Panc1 (cell line): ENCODE results near the gene FBLIM1. TPM values are rescaled to one million over a fixed set of nuclear protein-coding genes. Genes with fewer than 3 reads are reported as not detected.

Experiments used
- ATAC-seq: fragments of 200-7000 bp; cut with Tn5 transposase; 2 replicates; pipeline ENCODE4 v1.9.1; 2020; ENCODE audit warnings: mild to moderate bottlenecking, moderate library complexity
- BruUV-seq: library from RNA; stranded (reverse); fragments of 400-500 nt; replicated peaks from 2 replicates; lab custom pipeline; 2021; lab: Mats Ljungman, UMichigan
- CTCF ChIA-PET: fragments of 300-600 bp; sonication (Branson Sonifier 250); formaldehyde crosslinking; loops from one replicate; lab custom pipeline; 2022; ENCODE audit warnings: antibody characterized with exemption; lab: Charles Lee
- POLR2A ChIA-PET: fragments of 300-600 bp; sonication (Branson Sonifier 250); formaldehyde crosslinking; loops from one replicate; lab custom pipeline; 2022; ENCODE audit warnings: antibody characterized with exemption; lab: Charles Lee
- DNase-seq: peaks from one replicate; pipeline ENCODE4 v3.0.0-alpha.2; 2010; ENCODE audit warnings: low read depth, low spot score
- H3K27ac ChIP-seq: 2 replicates; pipeline ENCODE4 v1.5.1; 2011; ENCODE audit warnings: mild to moderate bottlenecking, low read length, inconsistent platforms
- H3K27me3 ChIP-seq: fragments of 200-500 bp; sonication (Bioruptor generic); 2 replicates; pipeline ENCODE4 v1.6.0; 2014; ENCODE audit warnings: low read length, inconsistent platforms; ENCODE audit not compliant: control insufficient read depth, insufficient read depth
- H3K36me3 ChIP-seq: fragments of 200-500 bp; sonication (Bioruptor generic); 2 replicates; pipeline ENCODE4 v1.5.1; 2014; ENCODE audit warnings: inconsistent platforms, mild to moderate bottlenecking, low read length, moderate library complexity; ENCODE audit not compliant: control insufficient read depth, insufficient read depth
- H3K4me1 ChIP-seq: 2 replicates; pipeline ENCODE4 v1.5.1; 2011; ENCODE audit warnings: inconsistent platforms, mild to moderate bottlenecking, low read length, moderate library complexity; ENCODE audit not compliant: control insufficient read depth, insufficient read depth
- H3K4me3 ChIP-seq, 2 experiments: 2 replicates each; pipeline ENCODE4 v1.5.1; 2011 to 2012; ENCODE audit warnings: low read depth in 2 of 2, low read length in 2 of 2, mild to moderate bottlenecking in 2 of 2, inconsistent platforms in 1 of 2, moderate library complexity in 1 of 2
- H3K9me3 ChIP-seq: fragments of 200-500 bp; sonication (Bioruptor generic); 2 replicates; pipeline ENCODE4 v1.5.1; 2014; ENCODE audit warnings: low read depth, mild to moderate bottlenecking, inconsistent platforms, low read length, moderate library complexity; ENCODE audit not compliant: control insufficient read depth, insufficient read depth
- POLR2AphosphoS5 ChIP-seq: IDR thresholded peaks from 2 replicates; pipeline ENCODE4 v1.6.1; 2012; ENCODE audit warnings: mild to moderate bottlenecking, low read depth, low read length, moderate library complexity
- REST ChIP-seq, 2 experiments: IDR thresholded peaks; 2 replicates each; pipeline ENCODE4 v1.6.1; 2011 to 2012; ENCODE audit warnings: low read depth in 2 of 2, control low read depth in 1 of 2, low read length in 1 of 2, mild to moderate bottlenecking in 1 of 2, moderate library complexity in 1 of 2; ENCODE audit not compliant: insufficient read depth in 1 of 2
- SIN3A ChIP-seq: IDR thresholded peaks from 2 replicates; pipeline ENCODE4 v1.6.1; 2012; ENCODE audit warnings: low read depth, mild to moderate bottlenecking, low read length, moderate library complexity, borderline replicate concordance; ENCODE audit not compliant: insufficient read depth
- TCF7L2 ChIP-seq: IDR thresholded peaks from 2 replicates; pipeline ENCODE4 v1.6.1; 2011; ENCODE audit warnings: mild to moderate bottlenecking, low read depth, low read length, inconsistent platforms
- in situ Hi-C: cut with HindIII; loops from 2 replicates; pipeline ENCODE4 v1.10.0; 2016; ENCODE audit warnings: low sequenced_read_pairs, low pct_unique_long_range_greater_than_20kb
- intact Hi-C: fragments of 100-400 bp; cut with micrococcal nuclease; formaldehyde crosslinking; loops from one replicate; pipeline ENCODE4 v1.10.0; 2022; ENCODE audit not compliant: unreplicated experiment
- total RNA-seq: library from RNA; stranded (reverse); gene quantifications from one replicate; pipeline ENCODE4 v1.2.1, GENCODE V29; 2021; ENCODE audit not compliant: unreplicated experiment
- TF ChIP-seq, protein P1 (sequence below): fragments of 450-650 bp; IDR thresholded peaks from 2 replicates; pipeline ENCODE4 v1.5.1; 2017; ENCODE audit warnings: mild to moderate bottlenecking

The FBLIM1 gene
- total RNA-seq, 1 experiment from 2014 or later = 4.3 TPM

GRCh38 chr1:15767941-15768340 is 9.3 kb downstream of the FBLIM1 start:
- intact Hi-C loops = no loop called here
- ChIA-PET POLR2A (no interaction called here), CTCF (no interaction called here)
- in situ Hi-C loops = no loop called here
- no peaks in the 10 kb centered on the region for H3K27me3 ChIP-seq
- no peak for TF ChIP-seq REST (IDR thresholded peaks at IDR 0.05; ENCODE audit: insufficient read depth in 1 of 2, low read depth in 2 of 2, low read length in 1 of 2)
- TF ChIP-seq, protein P1, sequence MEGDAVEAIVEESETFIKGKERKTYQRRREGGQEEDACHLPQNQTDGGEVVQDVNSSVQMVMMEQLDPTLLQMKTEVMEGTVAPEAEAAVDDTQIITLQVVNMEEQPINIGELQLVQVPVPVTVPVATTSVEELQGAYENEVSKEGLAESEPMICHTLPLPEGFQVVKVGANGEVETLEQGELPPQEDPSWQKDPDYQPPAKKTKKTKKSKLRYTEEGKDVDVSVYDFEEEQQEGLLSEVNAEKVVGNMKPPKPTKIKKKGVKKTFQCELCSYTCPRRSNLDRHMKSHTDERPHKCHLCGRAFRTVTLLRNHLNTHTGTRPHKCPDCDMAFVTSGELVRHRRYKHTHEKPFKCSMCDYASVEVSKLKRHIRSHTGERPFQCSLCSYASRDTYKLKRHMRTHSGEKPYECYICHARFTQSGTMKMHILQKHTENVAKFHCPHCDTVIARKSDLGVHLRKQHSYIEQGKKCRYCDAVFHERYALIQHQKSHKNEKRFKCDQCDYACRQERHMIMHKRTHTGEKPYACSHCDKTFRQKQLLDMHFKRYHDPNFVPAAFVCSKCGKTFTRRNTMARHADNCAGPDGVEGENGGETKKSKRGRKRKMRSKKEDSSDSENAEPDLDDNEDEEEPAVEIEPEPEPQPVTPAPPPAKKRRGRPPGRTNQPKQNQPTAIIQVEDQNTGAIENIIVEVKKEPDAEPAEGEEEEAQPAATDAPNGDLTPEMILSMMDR = no peak
- no peak for TF ChIP-seq SIN3A
- TF ChIP-seq POLR2AphosphoS5 = no peak
- TF ChIP-seq TCF7L2 = no peak
- H3K4me1 ChIP-seq = no peaks in the 10 kb centered on the region
- DNase-seq (no peak), ATAC-seq (no peak)
- no peaks in the 10 kb centered on the region for H3K36me3 ChIP-seq
- H3K4me3 ChIP-seq = no peak overlapping the region
- no TSS peak for BruUV-seq
- H3K27ac ChIP-seq = no peak overlapping the region
- H3K9me3 ChIP-seq = no peaks in the 10 kb centered on the region

DNA sequence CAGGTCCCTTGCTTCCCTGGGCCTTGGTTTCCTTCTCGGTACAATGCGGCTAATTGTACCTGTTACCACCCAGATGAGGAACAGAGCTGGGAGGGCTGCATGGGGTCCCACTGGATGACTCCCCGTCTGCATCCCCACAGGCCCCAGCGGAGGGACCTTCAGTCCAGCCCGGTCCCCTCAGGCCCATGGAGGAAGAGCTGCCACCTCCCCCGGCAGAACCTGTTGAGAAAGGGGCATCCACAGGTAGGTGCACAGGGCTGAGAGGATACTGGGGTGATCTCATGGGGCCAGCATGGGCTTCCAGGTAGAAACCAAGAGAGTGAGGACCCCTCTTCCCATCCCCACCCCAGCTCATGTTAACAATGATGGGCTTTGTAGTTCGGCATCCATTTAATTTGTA is 9.8 kb downstream of the FBLIM1 start:
- no peak for TF ChIP-seq TCF7L2
- no peak for TF ChIP-seq REST (IDR thresholded peaks at IDR 0.05; ENCODE audit: insufficient read depth in 1 of 2, low read depth in 2 of 2, low read length in 1 of 2)
- TF ChIP-seq SIN3A = no peak
- TF ChIP-seq, protein P1 = no peak
- TF ChIP-seq POLR2AphosphoS5 = no peak
- no TSS peak for BruUV-seq
- Histone ChIP-seq H3K27me3 (no peaks in the 10 kb centered on the region), H3K27ac (no peak overlapping the region), H3K9me3 (no peaks in the 10 kb centered on the region), H3K4me3 (no peak overlapping the region), H3K4me1 (no peaks in the 10 kb centered on the region), H3K36me3 (no peaks in the 10 kb centered on the region)
- intact Hi-C loops = no loop called here
- ATAC-seq (no peak), DNase-seq (no peak)
- CTCF ChIA-PET = no interaction called here
- in situ Hi-C loops = no loop called here
- POLR2A ChIA-PET = no interaction called here
